ENCODE measurements around the gene CEP57L1. TPM values are rescaled to one million over a fixed set of nuclear protein-coding genes. Genes with fewer than 3 reads are reported as not detected.

The CEP57L1 gene
- total and polyA plus RNA-seq, 7 experiments from 2014 or later: 3.1 to 17.2 (median 6.5) TPM

- Mint-ChIP-seq H3K4me3 (no peak overlapping the region), H3K9me3 (no peaks in the 10 kb centered on the region), H3K27ac (no peak overlapping the region), H3K36me3 (no peaks in the 10 kb centered on the region), H3K4me1 (no peaks in the 10 kb centered on the region), H3K27me3 (peaks cover 0 to 8% (median 0%) of the 10 kb centered on the region in 5 donors)
- Histone ChIP-seq H3K4me3 (ENCODE audit: low read length) (no peak overlapping the region), H3K9me3 (ENCODE audit: control insufficient read depth in 2 of 3, low read length in 3 of 3) (no peaks in the 10 kb centered on the region), H3K27ac (ENCODE audit: low read depth, low read length) (no peak overlapping the region), H3K36me3 (ENCODE audit: control insufficient read depth in 2 of 3, insufficient read depth in 3 of 3, low read length in 3 of 3) (no peaks in the 10 kb centered on the region), H3K27me3 (ENCODE audit: control insufficient read depth in 2 of 2, insufficient read depth in 2 of 2, low read length in 2 of 2) (no peaks in the 10 kb centered on the region), H3K4me1 (ENCODE audit: control insufficient read depth in 2 of 2, insufficient read depth in 2 of 2, low read length in 2 of 2) (no peaks in the 10 kb centered on the region)
- no peak for ATAC-seq
- POLR2A ChIA-PET: no interaction called here
- DNase-seq: no peak
- intact Hi-C loops (cut with micrococcal nuclease): no loop called here
- CTCF ChIA-PET: interaction anchor here (0.6 kb wide), 1 partner anchor 927 kb away, joined by 3 read pairs; no protein-coding TSS in a partner anchor
These were observed 107.3 kb downstream of the CEP57L1 start for GRCh38 chr6:109202409-109203264.

- ATAC-seq (no peak), DNase-seq (no peak)
- peaks cover 0 to 9% (median 0%) of the 10 kb centered on the region in 5 donors for H3K27me3 Mint-ChIP-seq
- H3K4me1 Mint-ChIP-seq: no peaks in the 10 kb centered on the region
- no peak overlapping the region for H3K27ac ChIP-seq (ENCODE audit: low read depth, low read length)
- H3K4me3 Mint-ChIP-seq: no peak overlapping the region
- H3K36me3 Mint-ChIP-seq: no peaks in the 10 kb centered on the region
- no peaks in the 10 kb centered on the region for H3K4me1 ChIP-seq (ENCODE audit: control insufficient read depth in 2 of 2, insufficient read depth in 2 of 2, low read length in 2 of 2)
- H3K9me3 ChIP-seq (ENCODE audit: control insufficient read depth in 2 of 3, low read length in 3 of 3): no peaks in the 10 kb centered on the region
- no peaks in the 10 kb centered on the region for H3K27me3 ChIP-seq (ENCODE audit: control insufficient read depth in 2 of 2, insufficient read depth in 2 of 2, low read length in 2 of 2)
- POLR2A ChIA-PET: no interaction called here
- intact Hi-C loops (cut with micrococcal nuclease): no loop called here
- no peaks in the 10 kb centered on the region for H3K9me3 Mint-ChIP-seq
- CTCF ChIA-PET: no interaction called here
- no peak overlapping the region for H3K27ac Mint-ChIP-seq
- no peak overlapping the region for H3K4me3 ChIP-seq (ENCODE audit: low read length)
- no peaks in the 10 kb centered on the region for H3K36me3 ChIP-seq (ENCODE audit: control insufficient read depth in 2 of 3, insufficient read depth in 3 of 3, low read length in 3 of 3)
These were observed 109.2 kb downstream of the CEP57L1 start for GRCh38 chr6:109204511-109204910.

GRCh38 chr6:109212683-109213082 is 117.4 kb downstream of the CEP57L1 start:
- Mint-ChIP-seq H3K27me3 (peaks cover 3 to 42% (median 21%) of the 10 kb centered on the region in 5 donors), H3K4me3 (no peak overlapping the region), H3K36me3 (peaks cover 0 to 14% (median 4%) of the 10 kb centered on the region in 5 donors), H3K9me3 (peaks cover 0 to 35% (median 11%) of the 10 kb centered on the region in 11 donors), H3K4me1 (no peaks in the 10 kb centered on the region), H3K27ac (no peak overlapping the region)
- Histone ChIP-seq H3K36me3 (ENCODE audit: control insufficient read depth in 2 of 3, insufficient read depth in 3 of 3, low read length in 3 of 3) (no peaks in the 10 kb centered on the region), H3K4me3 (ENCODE audit: low read length) (no peak overlapping the region), H3K27me3 (ENCODE audit: control insufficient read depth in 2 of 2, insufficient read depth in 2 of 2, low read length in 2 of 2) (no peaks in the 10 kb centered on the region), H3K27ac (ENCODE audit: low read depth, low read length) (no peak overlapping the region), H3K9me3 (ENCODE audit: control insufficient read depth in 2 of 3, low read length in 3 of 3) (no peaks in the 10 kb centered on the region), H3K4me1 (ENCODE audit: control insufficient read depth in 2 of 2, insufficient read depth in 2 of 2, low read length in 2 of 2) (no peaks in the 10 kb centered on the region)
- ChIA-PET POLR2A (no interaction called here), CTCF (interaction anchor here (0.5 kb wide), 1 partner anchor 232 kb away, joined by 3 read pairs; no protein-coding TSS in a partner anchor)
- no peak for ATAC-seq
- DNase-seq: no peak
- intact Hi-C loops (cut with micrococcal nuclease): no loop called here

Other genes starting within 250 kb of the CEP57L1 start
- gene ARMC2, start 247.1 kb upstream of the CEP57L1 start, total RNA-seq: 10 to 100 TPM in 2 of 5 experiments, 1 to 10 TPM in 3; 6.2 to 12.7 (median 7.9) TPM
- 1 to 10 TPM; 3.6 to 5.4 TPM for gene ARMC2, start 247.1 kb upstream of the CEP57L1 start, polyA plus RNA-seq
- gene SESN1, start 661 bp upstream of the CEP57L1 start, total RNA-seq: 10 to 100 TPM; 24.6 to 61.8 (median 37.7) TPM
- 10 to 100 TPM; 16.5 to 37.0 TPM for gene SESN1, start 661 bp upstream of the CEP57L1 start, polyA plus RNA-seq